GM21515 (cell line): ENCODE data around the gene NLGN1.
"Not testable (repeated sequence)": the region's sequence is repeated elsewhere in the genome, so short reads cannot be mapped to it uniquely, and the experiment has no call there.

Experiments used
- ATAC-seq: cut with Tn5 transposase; IDR thresholded peaks from one replicate; pipeline ENCODE4 v1.9.1; 2021; ENCODE audit not compliant: unreplicated experiment

The NLGN1 gene

DNA sequence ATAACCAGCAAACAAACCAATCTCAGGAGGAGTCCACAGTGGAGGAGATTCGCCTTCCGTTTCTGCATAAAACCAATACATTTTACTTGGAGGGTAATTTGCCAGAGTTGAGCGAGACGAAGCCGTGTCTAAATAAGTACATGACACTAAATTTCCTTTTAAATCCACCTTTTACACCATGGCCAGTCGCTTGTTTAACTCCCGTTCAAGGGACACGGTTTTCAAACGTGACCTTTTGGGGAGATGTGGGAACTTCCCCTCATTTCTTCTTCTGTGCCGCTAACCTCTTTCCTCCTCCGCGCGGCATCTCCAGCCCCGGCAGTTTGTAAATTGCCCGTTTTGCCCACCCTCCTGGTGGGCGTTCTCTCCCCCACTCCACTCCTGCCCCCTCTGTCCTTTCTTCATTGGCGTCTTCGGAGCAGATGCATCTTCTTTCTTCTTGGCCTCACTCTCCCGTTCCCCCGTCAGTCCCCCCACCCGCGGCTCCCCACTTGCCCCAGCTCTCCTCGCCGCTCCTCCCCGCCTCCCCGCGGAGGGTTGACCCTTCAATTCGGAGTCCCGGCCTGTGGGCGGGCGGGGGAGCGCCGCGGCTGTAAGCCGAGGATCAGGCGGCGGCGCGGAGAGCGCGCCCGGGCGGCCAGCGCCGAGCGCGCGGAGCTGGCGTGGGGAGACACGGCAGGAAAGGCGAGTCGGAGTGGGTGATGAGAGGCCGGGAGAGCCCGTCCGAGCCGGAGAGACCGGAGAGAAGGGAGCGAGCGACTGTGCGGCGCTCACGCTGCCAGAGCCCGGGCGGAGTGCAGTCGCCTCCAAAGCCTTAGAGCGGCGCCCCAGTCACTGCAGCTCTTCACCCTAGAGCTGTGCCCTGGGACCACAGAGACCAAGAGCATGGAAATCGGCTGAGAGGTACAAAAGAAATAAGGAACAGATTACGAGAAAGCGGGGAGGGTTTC, at the start of gene NLGN1:
Gene NLGN1, plus strand, starts transcription at position 584 of the 950 bp plus-strand sequence.
- ATAC-seq, result no peak

- no peak for ATAC-seq
These were observed 45.7 kb upstream of the NLGN1 start for GRCh38 chr3:173351886-173352285.

DNA sequence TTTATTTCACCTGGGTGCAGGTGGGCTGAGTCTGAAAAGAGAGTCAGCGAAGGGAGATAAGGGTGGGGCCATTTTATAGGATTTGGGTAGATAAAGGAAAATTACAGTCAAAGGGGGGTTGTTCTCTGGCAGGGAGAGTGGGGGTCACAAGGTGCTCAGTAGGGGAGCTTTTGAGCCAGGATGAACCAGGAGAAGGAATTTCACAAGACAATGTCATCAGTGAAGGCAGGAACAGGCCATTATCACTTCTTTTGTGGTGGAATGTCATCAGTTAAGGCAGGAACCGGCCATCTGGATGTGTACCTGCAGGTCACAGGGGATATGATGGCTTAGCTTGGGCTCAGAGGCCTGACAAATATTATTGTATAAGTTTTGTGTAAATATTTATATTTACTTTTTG, 44.4 kb upstream of the NLGN1 start:
- not testable (repeated sequence) for ATAC-seq

- ATAC-seq, result no peak
These were observed 43.4 kb upstream of the NLGN1 start for GRCh38 chr3:173354124-173354523.

- no peak for ATAC-seq
These were observed 25.6 kb upstream of the NLGN1 start for GRCh38 chr3:173371848-173372487.

DNA sequence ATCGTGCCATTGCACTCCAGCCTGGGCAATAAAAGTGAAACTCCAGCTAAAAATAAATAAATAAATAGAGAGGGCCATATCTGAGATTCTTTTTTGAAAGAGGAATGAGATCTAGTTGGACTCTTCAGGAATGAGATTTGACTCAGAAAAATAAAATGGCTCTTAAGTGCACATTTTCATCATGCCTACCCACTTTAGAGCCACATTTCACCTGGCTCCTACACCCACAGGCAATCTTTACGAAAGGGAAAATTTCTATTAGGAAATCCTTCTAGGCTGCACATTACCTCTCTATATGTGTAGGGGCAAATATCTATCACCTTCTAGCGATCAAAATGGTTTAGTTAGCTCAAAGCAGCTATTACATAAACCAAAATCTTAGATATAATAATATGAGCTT, 16.9 kb upstream of the NLGN1 start:
- ATAC-seq, result no peak

- not testable (repeated sequence) for ATAC-seq
These were observed 15.6 kb upstream of the NLGN1 start for GRCh38 chr3:173381936-173382335.

- peak; percentile 37 for ATAC-seq
These were observed 2.5 kb upstream of the NLGN1 start for GRCh38 chr3:173395073-173395411.

DNA sequence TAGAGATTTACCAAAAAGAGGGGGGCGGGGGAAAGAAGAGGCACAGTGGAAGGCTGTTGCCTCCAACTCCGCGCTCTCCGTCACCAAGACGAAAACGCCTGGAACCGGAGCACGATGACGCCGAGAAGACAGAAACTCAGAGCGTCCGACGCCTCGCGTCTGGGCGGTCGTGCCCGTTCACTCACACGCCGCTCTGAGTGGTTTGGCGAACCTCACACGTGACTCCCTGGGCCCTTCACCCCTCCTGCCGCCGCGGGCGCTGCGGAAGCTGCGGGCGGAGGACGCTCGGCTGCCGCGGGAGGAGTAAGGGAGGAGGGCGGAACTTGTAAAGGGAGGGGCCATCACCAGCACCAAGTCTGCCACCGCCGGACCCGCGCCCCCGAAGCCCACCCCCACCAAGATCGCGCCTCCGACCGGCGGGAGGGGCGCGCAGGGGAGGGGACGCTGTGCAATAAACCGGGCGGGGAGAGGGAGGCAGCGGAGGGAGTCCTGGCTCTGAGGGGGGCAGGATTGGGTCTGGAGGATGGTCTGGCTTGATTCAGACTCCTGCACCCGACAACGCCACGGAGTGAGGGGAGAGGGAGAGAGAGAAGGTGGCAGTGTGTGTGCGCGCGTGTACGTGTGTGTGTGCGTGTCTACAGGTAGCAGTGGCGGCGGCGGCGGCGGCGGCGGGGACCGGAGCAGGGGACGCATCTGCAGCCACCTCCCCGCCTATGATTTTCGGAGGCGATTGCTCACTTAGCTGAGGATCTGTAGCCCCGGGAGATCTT, 1.9 kb upstream of the NLGN1 start:
- peak; percentile 82 for ATAC-seq

GRCh38 chr3:173396191-173397041, 1.1 kb upstream of the NLGN1 start:
- ATAC-seq, result no peak

DNA sequence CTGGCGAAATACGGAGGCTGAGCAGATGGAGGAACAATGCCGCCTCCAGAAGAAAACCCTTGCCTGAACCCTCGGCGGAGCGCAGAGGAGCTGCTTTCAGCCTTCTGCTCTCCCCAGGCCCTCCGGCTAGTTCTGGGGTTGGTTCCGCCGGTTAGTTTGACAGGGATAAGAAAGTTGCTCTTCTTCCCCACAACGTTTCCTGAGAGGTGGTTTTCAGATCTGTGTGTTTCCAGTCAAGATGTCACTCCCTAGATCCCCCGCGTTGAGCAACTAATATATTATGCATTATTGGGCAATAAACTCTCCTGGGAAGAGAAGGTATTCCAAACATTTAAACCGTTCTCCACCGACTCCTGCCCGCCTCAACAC, 551 bp downstream of the NLGN1 start:
- no peak for ATAC-seq

DNA sequence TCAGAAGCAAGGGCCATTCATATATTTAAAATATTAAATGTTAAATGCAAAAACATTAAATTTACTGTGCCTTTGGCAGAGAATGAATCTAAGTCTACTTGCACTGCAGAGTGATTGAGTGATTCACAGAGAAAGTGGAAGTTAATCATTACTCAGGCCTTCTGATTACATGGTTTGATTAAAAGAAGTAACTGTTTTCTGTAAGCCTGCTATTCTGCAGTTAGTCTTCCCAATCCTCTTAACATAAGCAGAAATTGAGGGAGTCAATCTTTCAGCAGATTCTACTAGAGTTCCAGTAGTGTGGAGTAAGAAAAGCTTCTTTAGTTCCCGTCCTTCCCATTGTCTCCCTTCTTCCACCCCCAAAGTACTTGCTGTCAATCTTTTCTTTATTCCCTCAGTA, 1.5 kb downstream of the NLGN1 start:
- ATAC-seq, result no peak

DNA sequence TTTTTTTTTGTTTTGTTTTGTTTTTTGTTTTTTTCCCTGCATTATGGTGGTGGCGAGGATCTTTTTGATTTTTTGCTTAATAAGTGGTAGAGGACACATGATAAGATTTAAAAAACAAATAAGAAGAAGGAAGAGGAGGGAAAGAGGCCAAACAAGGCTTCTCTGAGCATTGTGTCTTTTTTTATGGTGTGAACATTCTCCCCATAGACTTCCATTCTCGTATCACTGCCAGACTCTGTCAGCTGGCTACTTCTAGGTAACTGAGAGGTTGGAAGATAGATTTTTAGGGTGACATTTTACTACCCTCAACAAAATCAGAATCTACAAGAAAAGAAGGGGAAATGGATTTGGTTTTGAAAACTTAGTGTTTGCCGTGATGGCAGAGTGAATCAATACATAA, 3.8 kb downstream of the NLGN1 start:
- ATAC-seq, result no peak

- ATAC-seq, result no peak
These were observed 5.1 kb downstream of the NLGN1 start for GRCh38 chr3:173402656-173403055.

- ATAC-seq, result no peak
These were observed 5.8 kb downstream of the NLGN1 start for GRCh38 chr3:173403376-173403775.

DNA sequence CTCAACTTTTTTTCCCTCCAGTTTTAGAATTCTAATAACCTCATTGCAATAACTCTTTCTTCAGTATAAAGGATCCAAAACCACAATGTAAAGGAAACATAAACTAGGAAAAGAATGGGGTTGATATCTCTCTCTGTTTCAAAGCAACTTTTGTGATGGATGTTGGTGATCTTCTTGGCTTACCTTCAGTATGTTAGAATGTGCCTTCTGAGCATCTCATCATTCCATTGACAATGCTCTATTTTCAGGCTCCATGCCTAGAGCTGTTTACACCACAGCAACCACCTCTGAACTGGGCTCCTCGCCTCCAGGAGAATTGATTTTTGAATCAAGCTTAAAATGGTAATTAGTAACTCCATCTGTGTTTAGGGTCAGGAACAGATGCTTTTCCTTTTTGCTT, 6.6 kb downstream of the NLGN1 start:
- ATAC-seq, result no peak

GRCh38 chr3:173410436-173410835, 12.9 kb downstream of the NLGN1 start:
- ATAC-seq, result no peak

DNA sequence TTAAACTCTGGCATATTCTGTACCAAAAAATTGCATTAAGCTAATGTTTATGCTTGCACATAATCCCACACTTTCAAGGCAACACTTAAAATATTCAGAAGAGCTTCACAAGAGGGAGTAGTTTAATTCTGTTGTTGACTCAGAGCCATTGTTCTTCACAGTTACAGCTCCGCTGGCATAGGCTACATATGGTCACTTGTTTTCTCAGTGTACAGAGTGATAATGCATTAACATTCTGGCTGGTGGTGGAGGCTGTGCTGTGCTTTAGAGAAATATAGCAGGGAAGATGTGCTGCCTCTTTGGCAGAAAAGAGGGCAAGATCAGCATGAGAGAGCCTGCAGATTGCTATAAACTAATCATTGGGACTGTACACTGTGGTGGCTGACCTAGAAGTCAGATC, 13.3 kb downstream of the NLGN1 start:
- no peak for ATAC-seq

- no peak for ATAC-seq
These were observed 13.9 kb downstream of the NLGN1 start for GRCh38 chr3:173411375-173411973.

DNA sequence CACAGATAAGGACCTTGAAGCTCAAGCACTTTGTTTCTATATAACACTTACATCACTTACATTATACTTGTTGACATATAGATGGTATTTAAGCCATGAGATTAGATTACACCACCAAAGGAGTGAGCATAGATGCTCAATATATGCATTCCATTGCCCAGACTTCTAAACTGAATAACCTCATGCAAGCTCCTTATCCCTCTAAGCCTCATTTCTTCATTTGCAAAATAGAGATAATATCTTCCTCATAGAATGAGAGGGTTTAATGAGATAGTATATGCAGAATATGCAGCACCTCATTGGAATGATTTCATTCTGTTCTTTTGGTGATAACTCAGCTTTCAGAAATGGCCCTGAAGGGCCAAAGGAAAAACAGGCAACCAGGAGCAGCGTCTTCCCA, 18.5 kb downstream of the NLGN1 start:
- no peak for ATAC-seq
